Stimulated activated effector memory CD8-positive, alpha-beta T cell treated with anti-CD3 and anti-CD28 coated beads, Interleukin-12 subunit alpha, Interleukin-12 subunit beta, amount 100 ng/mL, for 72 hours (primary cell): ENCODE measurements around the gene ST6GALNAC3.

Source experiments
- ATAC-seq: fragments of 150-1000 bp; cut with Tn5 transposase; 2 replicates; pipeline ENCODE4 v1.10.0; 2021
- DNase-seq, 2 donors: peaks; one replicate each; pipeline ENCODE4 v3.0.0; 2021 to 2022; ENCODE audit warnings: low spot score in 2 of 2
- H3K27ac Mint-ChIP-seq: one replicate; pipeline ENCODE4 v1.8.0; 2022; ENCODE audit warnings: mild to moderate bottlenecking, mixed read lengths
- H3K36me3 Mint-ChIP-seq: one replicate; pipeline ENCODE4 v1.8.0; 2022; ENCODE audit warnings: mild to moderate bottlenecking, mixed read lengths
- H3K4me1 Mint-ChIP-seq: one replicate; pipeline ENCODE4 v1.8.0; 2022; ENCODE audit warnings: mixed read lengths
- H3K4me3 Mint-ChIP-seq: one replicate; pipeline ENCODE4 v1.8.0; 2022; ENCODE audit warnings: mild to moderate bottlenecking, mixed read lengths
- H3K9me3 Mint-ChIP-seq: one replicate; pipeline ENCODE4 v1.8.0; 2022; ENCODE audit warnings: mixed read lengths

ST6GALNAC3 gene

DNA sequence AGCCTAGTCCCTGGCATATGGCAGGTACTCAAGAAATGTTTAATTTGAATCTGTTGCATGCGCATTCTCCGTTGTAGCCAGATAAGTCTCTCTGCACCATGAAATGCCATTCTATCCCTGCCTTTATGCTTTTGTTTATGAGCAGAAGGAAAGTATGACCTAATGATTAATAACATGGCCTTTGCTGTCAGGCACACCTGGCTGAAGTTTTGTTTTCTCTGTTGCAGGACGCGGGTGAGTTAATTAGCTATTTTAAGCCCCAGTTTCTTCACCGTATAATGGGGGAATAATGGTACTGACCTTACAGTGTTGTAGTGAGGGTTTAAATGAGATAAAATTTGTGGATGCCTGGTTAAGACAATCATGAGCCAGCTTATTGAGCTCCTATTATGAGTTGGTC is 87.7 kb downstream of the ST6GALNAC3 start:
- Mint-ChIP-seq H3K4me1 (no peaks in the 10 kb centered on the region), H3K36me3 (no peaks in the 10 kb centered on the region), H3K27ac (no peak overlapping the region), H3K4me3 (no peak overlapping the region), H3K9me3 (no peaks in the 10 kb centered on the region)
- DNase-seq (no peak), ATAC-seq (no peak)

DNA sequence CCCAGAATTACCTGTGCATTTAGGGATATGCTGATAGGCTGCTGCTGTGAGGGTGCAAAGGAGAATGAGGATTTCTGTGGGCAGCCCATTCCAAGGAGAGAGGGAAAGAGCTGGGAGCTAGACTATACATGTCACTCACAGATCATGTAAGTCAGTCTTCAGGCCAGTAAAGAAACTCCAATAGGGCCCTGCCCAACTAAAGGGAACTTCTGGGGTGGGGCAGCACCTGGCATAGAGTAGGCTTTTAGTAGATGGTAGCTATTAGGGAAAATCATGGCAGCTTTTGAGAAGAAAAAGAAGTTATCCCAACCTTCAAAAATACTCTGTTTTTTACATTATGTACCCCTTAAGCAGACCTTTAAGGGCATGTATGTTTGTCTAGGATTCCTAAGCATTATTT is 89.6 kb downstream of the ST6GALNAC3 start:
- no peak for ATAC-seq
- no peak overlapping the region for H3K4me3 Mint-ChIP-seq
- no peaks in the 10 kb centered on the region for H3K9me3 Mint-ChIP-seq
- H3K27ac Mint-ChIP-seq, result no peak overlapping the region
- no peaks in the 10 kb centered on the region for H3K36me3 Mint-ChIP-seq
- H3K4me1 Mint-ChIP-seq, result no peaks in the 10 kb centered on the region
- no peak for DNase-seq

DNA sequence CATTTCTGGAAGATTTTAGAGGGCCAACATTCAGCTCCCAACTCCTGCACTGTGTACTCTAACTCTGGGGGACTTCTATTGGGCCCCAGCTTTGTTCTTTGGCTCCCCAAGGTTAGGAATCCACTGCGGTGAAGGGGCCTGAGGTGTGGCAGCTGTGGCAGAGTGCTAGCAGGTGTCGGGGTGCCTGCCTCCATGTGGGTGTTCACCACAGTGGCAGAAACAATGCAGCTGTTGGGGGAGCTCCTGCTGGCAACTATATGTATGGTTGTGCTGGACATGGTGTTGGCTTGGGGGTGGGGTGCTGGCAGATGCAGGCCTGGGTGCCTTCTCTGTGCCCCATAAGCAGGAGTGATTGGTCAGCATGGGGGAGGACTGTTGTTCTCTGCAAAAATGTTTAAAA is 95.5 kb downstream of the ST6GALNAC3 start:
- Mint-ChIP-seq H3K4me3 (no peak overlapping the region), H3K4me1 (no peaks in the 10 kb centered on the region), H3K36me3 (no peaks in the 10 kb centered on the region), H3K9me3 (no peaks in the 10 kb centered on the region), H3K27ac (no peak overlapping the region)
- DNase-seq, result no peak
- no peak for ATAC-seq

DNA sequence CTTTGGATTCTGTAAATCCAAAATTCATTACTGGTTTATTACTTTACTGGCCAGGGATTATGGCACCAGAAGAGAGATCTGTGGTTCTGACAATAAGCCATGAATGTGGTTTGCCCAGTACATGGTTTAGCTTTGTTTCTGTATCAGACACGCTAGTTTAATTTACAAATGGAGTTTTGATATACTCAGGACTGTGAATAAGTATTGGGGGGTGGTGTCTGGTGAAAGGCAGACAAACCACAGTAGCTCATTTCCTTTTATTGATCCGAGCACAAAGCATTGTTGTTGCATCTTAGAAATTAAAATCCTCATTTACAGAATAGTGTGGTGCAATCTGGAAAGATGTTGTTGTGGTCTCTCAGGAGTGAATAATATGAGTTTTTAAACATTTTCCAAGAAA is 96.0 kb downstream of the ST6GALNAC3 start:
- Mint-ChIP-seq H3K4me1 (no peaks in the 10 kb centered on the region), H3K4me3 (no peak overlapping the region), H3K9me3 (no peaks in the 10 kb centered on the region), H3K27ac (no peak overlapping the region), H3K36me3 (no peaks in the 10 kb centered on the region)
- ATAC-seq (no peak), DNase-seq (no peak)

DNA sequence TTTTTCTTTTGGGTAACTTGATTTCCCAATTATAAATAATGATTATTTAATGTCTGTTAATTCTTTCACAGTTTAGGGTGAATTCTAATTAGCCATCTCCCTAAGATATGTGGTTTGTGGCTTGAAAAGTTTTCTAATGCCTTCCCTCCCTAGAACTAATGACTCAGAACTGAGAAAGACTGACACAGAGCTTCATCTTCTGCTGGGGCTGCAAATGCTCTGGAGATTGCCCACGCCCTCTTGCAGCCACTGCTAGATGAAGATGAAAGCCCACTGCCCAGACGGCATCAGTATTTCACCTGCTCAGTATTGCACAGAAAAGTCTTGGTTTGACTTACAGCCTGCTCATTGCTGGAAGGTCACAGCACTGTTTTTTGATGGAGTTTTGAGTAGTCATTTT is 101.5 kb downstream of the ST6GALNAC3 start:
- no peak overlapping the region for H3K4me3 Mint-ChIP-seq
- H3K9me3 Mint-ChIP-seq, result peaks cover 2% of the 10 kb centered on the region
- no peaks in the 10 kb centered on the region for H3K36me3 Mint-ChIP-seq
- DNase-seq (peak in 1 of 2 donors; percentile 54), ATAC-seq (peak; percentile 83)
- no peak overlapping the region for H3K27ac Mint-ChIP-seq
- H3K4me1 Mint-ChIP-seq, result no peaks in the 10 kb centered on the region

DNA sequence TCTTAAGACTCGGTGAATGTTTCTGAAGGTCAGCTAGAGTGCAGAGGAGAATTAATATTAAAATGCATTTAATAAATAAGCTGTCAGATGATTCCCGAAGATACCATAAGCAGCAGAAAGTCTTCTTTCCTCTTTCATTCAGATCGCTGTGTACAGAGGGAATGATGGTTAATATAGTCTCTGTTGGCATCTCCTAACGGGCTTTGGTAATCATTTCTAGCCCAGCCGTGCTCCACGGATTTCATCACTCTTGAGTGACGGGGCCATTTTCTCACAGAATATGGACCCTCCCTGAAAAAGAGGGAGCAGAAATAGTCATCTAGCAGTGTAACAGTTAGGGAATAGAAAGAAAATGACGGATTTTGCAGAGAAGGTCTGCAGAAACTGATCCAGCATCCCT is 103.1 kb downstream of the ST6GALNAC3 start:
- no peak for DNase-seq
- no peaks in the 10 kb centered on the region for H3K4me1 Mint-ChIP-seq
- no peak overlapping the region for H3K27ac Mint-ChIP-seq
- H3K4me3 Mint-ChIP-seq, result no peak overlapping the region
- H3K9me3 Mint-ChIP-seq, result peaks cover 2% of the 10 kb centered on the region
- ATAC-seq, result no peak
- no peaks in the 10 kb centered on the region for H3K36me3 Mint-ChIP-seq

DNA sequence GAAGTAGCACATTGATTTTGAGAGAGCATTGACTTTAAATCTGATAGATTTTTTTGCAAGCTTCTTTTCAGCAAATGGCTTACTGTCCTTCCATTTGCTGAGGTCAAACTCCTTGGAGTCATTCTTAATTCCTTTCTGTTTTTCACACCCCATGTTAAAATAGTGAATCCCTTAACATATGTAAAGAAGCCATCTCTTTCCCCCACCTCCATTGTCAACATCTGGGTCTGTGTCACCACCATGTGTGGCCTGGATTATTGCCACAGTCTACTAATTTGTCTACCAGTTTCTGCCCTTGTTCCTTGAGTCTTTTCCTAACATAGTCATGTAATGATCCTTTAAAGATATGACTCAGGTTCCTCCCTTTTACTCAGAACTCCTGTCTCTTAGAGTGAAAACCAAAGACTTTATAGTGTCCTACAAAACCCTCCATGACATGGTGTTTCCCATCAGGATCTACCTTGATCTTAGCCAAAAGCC is 104.7 kb downstream of the ST6GALNAC3 start:
- no peaks in the 10 kb centered on the region for H3K4me1 Mint-ChIP-seq
- H3K4me3 Mint-ChIP-seq, result no peak overlapping the region
- H3K9me3 Mint-ChIP-seq, result peaks cover 2% of the 10 kb centered on the region
- ATAC-seq (no peak), DNase-seq (no peak)
- H3K27ac Mint-ChIP-seq, result no peak overlapping the region
- H3K36me3 Mint-ChIP-seq, result no peaks in the 10 kb centered on the region

DNA sequence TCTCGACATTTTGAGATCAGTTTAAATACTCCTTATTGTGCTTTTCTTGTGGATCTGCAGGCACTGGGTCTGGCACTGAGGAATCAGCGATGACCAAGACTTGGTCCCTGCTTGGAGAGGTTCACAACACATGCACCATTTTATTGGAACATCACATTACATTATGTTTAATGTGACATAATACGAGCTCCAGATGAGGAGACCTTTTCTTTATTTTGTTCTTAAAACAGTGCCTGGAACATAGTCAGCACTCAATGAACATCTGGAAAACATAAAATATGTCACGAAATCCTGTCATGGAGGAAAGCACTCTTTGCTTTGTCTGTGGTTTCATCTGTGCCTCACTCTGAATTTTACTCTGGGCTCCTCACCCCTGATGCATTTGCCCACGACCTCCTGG is 110.7 kb downstream of the ST6GALNAC3 start:
- Mint-ChIP-seq H3K4me1 (no peaks in the 10 kb centered on the region), H3K27ac (no peak overlapping the region), H3K9me3 (no peaks in the 10 kb centered on the region), H3K36me3 (no peaks in the 10 kb centered on the region), H3K4me3 (no peak overlapping the region)
- ATAC-seq, result no peak
- DNase-seq, result no peak

DNA sequence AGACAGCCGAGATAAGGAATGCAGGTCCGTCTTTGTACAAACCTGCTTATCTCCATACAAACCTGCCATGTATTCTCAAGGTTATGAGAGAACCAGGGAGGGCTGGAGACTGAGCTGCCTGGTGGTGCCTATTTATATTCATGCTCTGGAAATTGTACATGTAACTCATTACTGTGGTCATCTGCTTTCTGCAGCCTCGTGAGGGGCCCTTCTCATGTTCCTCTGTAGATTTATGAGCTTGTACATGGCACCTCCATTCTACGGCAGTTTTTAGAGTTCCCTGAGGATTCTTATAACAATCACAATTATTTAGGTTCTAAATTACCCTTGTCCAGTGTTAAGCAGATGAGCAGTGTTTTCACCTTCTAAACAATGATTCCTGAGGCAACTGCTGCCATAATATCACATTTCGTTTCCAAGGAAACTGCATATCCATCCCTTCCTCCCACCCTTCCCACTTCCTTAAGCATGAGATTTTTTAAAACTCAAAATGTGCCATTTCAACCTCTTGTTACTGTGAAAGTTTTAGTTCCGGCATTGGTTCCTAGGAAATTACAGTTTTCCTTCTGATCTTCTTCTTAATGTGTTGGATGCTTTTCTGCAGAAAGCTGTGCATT is 112.1 kb downstream of the ST6GALNAC3 start:
- Mint-ChIP-seq H3K36me3 (no peaks in the 10 kb centered on the region), H3K4me1 (no peaks in the 10 kb centered on the region), H3K4me3 (no peak overlapping the region), H3K27ac (no peak overlapping the region), H3K9me3 (no peaks in the 10 kb centered on the region)
- ATAC-seq (no peak), DNase-seq (no peak)

DNA sequence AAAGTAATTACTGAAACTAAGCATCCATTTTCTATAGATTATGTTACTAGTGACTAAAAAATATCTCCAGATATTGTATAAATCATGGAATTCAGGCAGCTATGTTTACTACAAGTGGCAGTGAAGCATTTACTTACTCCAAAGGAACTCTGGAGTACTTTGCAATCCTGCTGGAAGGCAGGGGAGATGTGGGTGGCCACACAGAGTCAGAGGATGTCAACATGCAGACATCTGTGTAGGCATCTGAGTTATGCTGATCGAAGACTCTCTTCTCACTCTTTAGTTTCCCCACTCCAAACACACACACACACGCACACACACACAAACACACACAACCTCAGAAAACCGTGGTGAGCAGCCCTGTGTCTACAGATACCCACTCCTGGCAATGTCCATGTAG is 112.9 kb downstream of the ST6GALNAC3 start:
- Mint-ChIP-seq H3K4me3 (no peak overlapping the region), H3K4me1 (no peaks in the 10 kb centered on the region), H3K9me3 (no peaks in the 10 kb centered on the region), H3K27ac (no peak overlapping the region), H3K36me3 (no peaks in the 10 kb centered on the region)
- ATAC-seq (no peak), DNase-seq (no peak)

DNA sequence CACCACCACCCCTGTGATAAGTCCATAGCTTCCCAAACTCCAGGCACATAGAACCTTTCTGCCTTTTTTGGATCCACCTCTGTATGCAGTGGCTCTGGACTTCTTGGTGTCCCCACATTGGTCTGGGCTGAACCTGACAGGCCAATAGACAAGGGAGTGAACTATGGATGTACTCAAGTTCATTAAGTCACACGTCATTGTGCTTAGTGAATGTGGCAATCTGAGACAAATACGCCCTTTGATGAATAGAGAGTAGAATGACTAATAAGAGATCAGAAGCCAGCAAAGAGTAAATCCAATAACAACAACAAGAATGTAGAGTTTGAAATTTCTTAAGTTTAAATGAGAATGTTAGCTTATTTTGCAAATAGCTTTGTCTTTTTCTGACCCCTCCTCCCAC is 114.8 kb downstream of the ST6GALNAC3 start:
- Mint-ChIP-seq H3K36me3 (no peaks in the 10 kb centered on the region), H3K4me3 (no peak overlapping the region), H3K4me1 (no peaks in the 10 kb centered on the region), H3K9me3 (no peaks in the 10 kb centered on the region), H3K27ac (no peak overlapping the region)
- no peak for ATAC-seq
- DNase-seq, result no peak

DNA sequence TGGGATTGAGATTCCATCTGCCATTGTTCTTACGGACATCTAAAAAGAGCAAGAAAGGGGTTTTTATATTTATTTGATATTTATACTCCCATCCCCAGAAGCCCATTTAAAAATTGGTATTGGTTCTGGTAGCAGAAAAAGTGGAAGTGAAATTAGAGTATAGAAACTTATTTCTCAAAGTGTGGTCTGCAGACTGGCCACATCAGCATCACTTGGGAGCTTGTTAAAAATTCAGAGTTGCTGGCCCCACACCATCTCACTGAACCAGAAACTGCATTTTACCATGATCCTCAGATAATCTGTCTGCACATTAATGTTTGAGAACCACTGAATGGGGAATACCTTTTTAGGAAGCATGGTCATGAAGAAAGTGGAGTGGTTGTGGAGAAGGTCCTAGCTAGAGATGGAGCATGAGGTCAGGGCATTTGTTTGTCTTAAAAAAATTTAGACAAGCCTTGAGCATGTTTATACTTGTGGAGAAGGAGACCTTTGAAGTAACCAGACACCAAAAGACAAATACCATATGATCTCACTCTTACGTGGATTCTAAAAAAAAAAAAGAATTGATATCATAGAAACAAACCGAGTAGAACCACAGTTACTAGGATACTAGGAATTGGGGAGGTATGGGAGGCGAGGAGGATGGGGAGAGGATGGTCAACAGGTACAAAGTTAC is 116.3 kb downstream of the ST6GALNAC3 start:
- no peaks in the 10 kb centered on the region for H3K9me3 Mint-ChIP-seq
- H3K4me3 Mint-ChIP-seq, result no peak overlapping the region
- H3K4me1 Mint-ChIP-seq, result no peaks in the 10 kb centered on the region
- no peak overlapping the region for H3K27ac Mint-ChIP-seq
- no peaks in the 10 kb centered on the region for H3K36me3 Mint-ChIP-seq
- ATAC-seq (no peak), DNase-seq (no peak)

DNA sequence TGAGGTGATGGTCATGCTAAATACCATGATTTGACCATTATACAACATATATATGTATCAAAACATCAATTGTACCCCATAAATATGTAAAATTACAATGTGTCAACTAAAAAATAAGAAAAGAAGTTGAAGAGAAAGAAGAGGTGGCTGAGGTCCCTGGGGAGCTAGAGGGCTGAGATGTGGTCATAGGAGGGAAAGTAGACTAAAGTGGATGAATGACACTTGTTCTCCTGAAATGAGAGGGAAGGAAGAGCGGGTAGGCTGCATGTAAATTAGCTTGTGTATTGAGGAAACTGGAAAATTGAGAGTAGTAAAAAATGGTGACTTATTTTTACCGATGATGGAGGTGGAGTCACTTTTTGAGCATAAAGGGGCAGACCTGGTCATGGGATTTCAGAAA is 117.0 kb downstream of the ST6GALNAC3 start:
- H3K9me3 Mint-ChIP-seq, result no peaks in the 10 kb centered on the region
- no peaks in the 10 kb centered on the region for H3K36me3 Mint-ChIP-seq
- H3K4me3 Mint-ChIP-seq, result no peak overlapping the region
- DNase-seq (no peak), ATAC-seq (no peak)
- no peaks in the 10 kb centered on the region for H3K4me1 Mint-ChIP-seq
- H3K27ac Mint-ChIP-seq, result no peak overlapping the region

DNA sequence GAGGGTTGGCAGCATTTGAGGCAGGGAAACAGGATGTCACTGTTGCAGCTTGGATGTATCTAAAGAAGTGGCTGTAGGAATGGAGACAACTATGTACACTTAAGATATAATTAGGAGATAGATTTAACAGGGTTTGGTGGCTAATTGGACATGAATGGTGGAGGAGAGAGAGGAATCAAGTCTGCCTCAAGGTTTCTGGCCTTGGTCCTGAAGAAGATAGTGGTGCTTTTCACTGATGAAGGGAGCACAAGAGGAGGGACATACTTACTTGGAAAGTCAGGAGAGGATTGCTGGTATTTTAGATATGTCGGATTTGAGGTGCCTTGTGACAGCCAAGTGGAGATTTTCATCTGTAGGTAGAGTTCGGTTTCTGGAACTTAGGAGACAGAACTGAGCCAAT is 123.9 kb downstream of the ST6GALNAC3 start:
- DNase-seq (no peak), ATAC-seq (no peak)
- H3K9me3 Mint-ChIP-seq, result no peaks in the 10 kb centered on the region
- no peak overlapping the region for H3K4me3 Mint-ChIP-seq
- H3K4me1 Mint-ChIP-seq, result no peaks in the 10 kb centered on the region
- H3K36me3 Mint-ChIP-seq, result no peaks in the 10 kb centered on the region
- no peak overlapping the region for H3K27ac Mint-ChIP-seq

DNA sequence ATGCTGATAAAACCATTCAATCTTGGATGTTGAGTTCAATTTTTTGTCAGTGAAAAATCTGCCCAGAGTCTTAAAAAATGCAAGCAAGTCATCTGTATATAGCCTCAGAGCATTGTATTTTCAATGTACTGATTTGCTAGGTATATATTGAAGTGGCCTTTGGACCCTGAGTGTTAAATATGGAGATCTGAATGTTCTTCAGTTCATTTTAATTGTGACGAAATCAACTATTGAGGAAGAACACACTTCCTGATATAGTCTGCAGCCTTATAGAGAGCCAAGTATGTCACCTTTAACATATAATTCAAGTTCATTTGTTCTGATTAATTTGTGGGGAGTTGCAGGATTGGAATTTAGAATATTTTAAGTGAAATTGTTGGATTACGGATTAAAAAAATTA is 128.1 kb downstream of the ST6GALNAC3 start:
- H3K4me1 Mint-ChIP-seq, result no peaks in the 10 kb centered on the region
- no peak overlapping the region for H3K4me3 Mint-ChIP-seq
- H3K9me3 Mint-ChIP-seq, result no peaks in the 10 kb centered on the region
- H3K27ac Mint-ChIP-seq, result no peak overlapping the region
- ATAC-seq, result no peak
- DNase-seq, result no peak
- no peaks in the 10 kb centered on the region for H3K36me3 Mint-ChIP-seq

DNA sequence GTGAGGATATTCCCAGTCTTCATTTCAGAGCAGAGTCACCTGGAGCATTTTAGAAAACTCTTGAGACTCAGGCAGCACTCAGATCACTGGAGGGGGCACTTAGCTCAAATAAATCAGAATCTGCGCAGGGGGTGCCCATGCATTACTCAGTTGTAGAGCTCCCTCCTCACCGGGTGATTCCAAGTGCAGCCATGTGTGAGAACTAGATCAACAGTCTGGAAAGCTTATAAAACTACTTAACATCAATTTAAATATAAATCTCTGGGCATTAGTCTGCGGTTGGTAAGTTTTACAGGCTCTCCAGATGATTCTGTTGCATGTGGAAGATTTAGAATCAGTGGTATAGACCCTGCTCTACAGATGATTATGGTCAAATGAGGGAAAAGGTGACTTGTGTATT is 128.6 kb downstream of the ST6GALNAC3 start:
- DNase-seq (no peak), ATAC-seq (no peak)
- no peaks in the 10 kb centered on the region for H3K9me3 Mint-ChIP-seq
- H3K27ac Mint-ChIP-seq, result no peak overlapping the region
- H3K4me1 Mint-ChIP-seq, result no peaks in the 10 kb centered on the region
- H3K4me3 Mint-ChIP-seq, result no peak overlapping the region
- H3K36me3 Mint-ChIP-seq, result no peaks in the 10 kb centered on the region
